Measurements from ENCODE around the gene HOXA5.

HOXA5 gene

GRCh38 chr7:27155816-27156507 is 12.5 kb upstream of the HOXA5 start (continued):
- TF ChIP-seq OSR2 (tag by site-specific recombination; IDR thresholded peaks at IDR 0.05) (peak; percentile 76), ZBTB20 (tag by site-specific recombination; IDR thresholded peaks at IDR 0.05) (peak; percentile 74), ZNF76 (tag by site-specific recombination; IDR thresholded peaks at IDR 0.05; ENCODE audit: borderline replicate concordance, low read depth) (no peak), ZNF211 (tag by site-specific recombination; IDR thresholded peaks at IDR 0.05; ENCODE audit: low read depth) (no peak), BCL6B (tag by site-specific recombination; IDR thresholded peaks at IDR 0.05) (no peak), ZBTB17 (tag by site-specific recombination; IDR thresholded peaks at IDR 0.05) (peak; percentile 63), ZSCAN16 (tag by site-specific recombination; IDR thresholded peaks at IDR 0.05) (no peak), ZNF549 (tag by site-specific recombination; IDR thresholded peaks at IDR 0.05) (no peak), ZNF501 (tag by site-specific recombination; IDR thresholded peaks at IDR 0.05) (no peak; the same call in 1 of the 2 replicates), ZNF626 (tag by site-specific recombination; IDR thresholded peaks at IDR 0.05) (no peak), ZNF248 (tag by site-specific recombination; IDR thresholded peaks at IDR 0.05) (no peak), KLF16 (tag by site-specific recombination; IDR thresholded peaks at IDR 0.05) (no peak), OVOL3 (tag by site-specific recombination; IDR thresholded peaks at IDR 0.05) (no peak), YY2 (tag by site-specific recombination; IDR thresholded peaks at IDR 0.05) (no peak), SETDB1 (IDR thresholded peaks at IDR 0.05; ENCODE audit: insufficient read length, low read length) (no peak), ZNF184 (tag by site-specific recombination; IDR thresholded peaks at IDR 0.05) (no peak), EGR2 (tag by site-specific recombination; IDR thresholded peaks at IDR 0.05; ENCODE audit: low read depth) (no peak), ZNF548 (tag by site-specific recombination; IDR thresholded peaks at IDR 0.05) (no peak), KLF7 (tag by site-specific recombination; IDR thresholded peaks at IDR 0.05; ENCODE audit: borderline replicate concordance) (no peak), ZNF629 (tag by site-specific recombination; IDR thresholded peaks at IDR 0.05) (no peak), ZNF138 (tag by site-specific recombination; IDR thresholded peaks at IDR 0.05; ENCODE audit: borderline replicate concordance) (no peak), GLI2 (tag by site-specific recombination; IDR thresholded peaks at IDR 0.05; ENCODE audit: borderline replicate concordance, low read depth) (no peak), ZNF394 (tag by site-specific recombination; IDR thresholded peaks at IDR 0.05; ENCODE audit: borderline replicate concordance) (no peak), SP7 (tag by site-specific recombination; IDR thresholded peaks at IDR 0.05) (peak; percentile 23; the same call in 1 of the 2 replicates), ZNF426 (tag by site-specific recombination; IDR thresholded peaks at IDR 0.05) (no peak), ZFP3 (tag by site-specific recombination; IDR thresholded peaks at IDR 0.05; ENCODE audit: low read depth) (no peak), ZNF658 (tag by site-specific recombination; IDR thresholded peaks at IDR 0.05) (no peak), ZFP69B (tag by site-specific recombination; IDR thresholded peaks at IDR 0.05) (no peak), GLIS2 (tag by site-specific recombination; IDR thresholded peaks at IDR 0.05) (no peak), GFI1B (tag by site-specific recombination; IDR thresholded peaks at IDR 0.05) (no peak), BCL11A (tag by site-specific recombination; IDR thresholded peaks at IDR 0.05; ENCODE audit: low read depth) (no peak), ZNF391 (tag by site-specific recombination; IDR thresholded peaks at IDR 0.05; ENCODE audit: borderline replicate concordance, low read depth) (no peak)
- TF ChIP-seq, protein P1, sequence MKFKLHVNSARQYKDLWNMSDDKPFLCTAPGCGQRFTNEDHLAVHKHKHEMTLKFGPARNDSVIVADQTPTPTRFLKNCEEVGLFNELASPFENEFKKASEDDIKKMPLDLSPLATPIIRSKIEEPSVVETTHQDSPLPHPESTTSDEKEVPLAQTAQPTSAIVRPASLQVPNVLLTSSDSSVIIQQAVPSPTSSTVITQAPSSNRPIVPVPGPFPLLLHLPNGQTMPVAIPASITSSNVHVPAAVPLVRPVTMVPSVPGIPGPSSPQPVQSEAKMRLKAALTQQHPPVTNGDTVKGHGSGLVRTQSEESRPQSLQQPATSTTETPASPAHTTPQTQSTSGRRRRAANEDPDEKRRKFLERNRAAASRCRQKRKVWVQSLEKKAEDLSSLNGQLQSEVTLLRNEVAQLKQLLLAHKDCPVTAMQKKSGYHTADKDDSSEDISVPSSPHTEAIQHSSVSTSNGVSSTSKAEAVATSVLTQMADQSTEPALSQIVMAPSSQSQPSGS (tag by site-specific recombination; IDR thresholded peaks at IDR 0.05; ENCODE audit: low read depth) = no peak
- TF ChIP-seq, protein P2, sequence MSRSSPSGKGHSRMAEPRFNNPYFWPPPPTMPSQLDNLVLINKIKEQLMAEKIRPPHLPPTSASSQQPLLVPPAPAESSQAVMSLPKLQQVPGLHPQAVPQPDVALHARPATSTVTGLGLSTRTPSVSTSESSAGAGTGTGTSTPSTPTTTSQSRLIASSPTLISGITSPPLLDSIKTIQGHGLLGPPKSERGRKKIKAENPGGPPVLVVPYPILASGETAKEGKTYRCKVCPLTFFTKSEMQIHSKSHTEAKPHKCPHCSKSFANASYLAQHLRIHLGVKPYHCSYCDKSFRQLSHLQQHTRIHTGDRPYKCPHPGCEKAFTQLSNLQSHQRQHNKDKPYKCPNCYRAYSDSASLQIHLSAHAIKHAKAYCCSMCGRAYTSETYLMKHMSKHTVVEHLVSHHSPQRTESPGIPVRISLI (tag by site-specific recombination; IDR thresholded peaks at IDR 0.05) = no peak
- TF ChIP-seq, protein P3, sequence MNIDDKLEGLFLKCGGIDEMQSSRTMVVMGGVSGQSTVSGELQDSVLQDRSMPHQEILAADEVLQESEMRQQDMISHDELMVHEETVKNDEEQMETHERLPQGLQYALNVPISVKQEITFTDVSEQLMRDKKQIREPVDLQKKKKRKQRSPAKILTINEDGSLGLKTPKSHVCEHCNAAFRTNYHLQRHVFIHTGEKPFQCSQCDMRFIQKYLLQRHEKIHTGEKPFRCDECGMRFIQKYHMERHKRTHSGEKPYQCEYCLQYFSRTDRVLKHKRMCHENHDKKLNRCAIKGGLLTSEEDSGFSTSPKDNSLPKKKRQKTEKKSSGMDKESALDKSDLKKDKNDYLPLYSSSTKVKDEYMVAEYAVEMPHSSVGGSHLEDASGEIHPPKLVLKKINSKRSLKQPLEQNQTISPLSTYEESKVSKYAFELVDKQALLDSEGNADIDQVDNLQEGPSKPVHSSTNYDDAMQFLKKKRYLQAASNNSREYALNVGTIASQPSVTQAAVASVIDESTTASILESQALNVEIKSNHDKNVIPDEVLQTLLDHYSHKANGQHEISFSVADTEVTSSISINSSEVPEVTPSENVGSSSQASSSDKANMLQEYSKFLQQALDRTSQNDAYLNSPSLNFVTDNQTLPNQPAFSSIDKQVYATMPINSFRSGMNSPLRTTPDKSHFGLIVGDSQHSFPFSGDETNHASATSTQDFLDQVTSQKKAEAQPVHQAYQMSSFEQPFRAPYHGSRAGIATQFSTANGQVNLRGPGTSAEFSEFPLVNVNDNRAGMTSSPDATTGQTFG (tag by site-specific recombination; IDR thresholded peaks at IDR 0.05; ENCODE audit: borderline replicate concordance) = no peak
